ENCODE results near the gene MRPL57.
"Not testable (repeated sequence)": the region's sequence is repeated elsewhere in the genome, so short reads cannot be mapped to it uniquely, and the experiment has no call there.

MRPL57 gene

GRCh38 chr13:21202767-21203531 lies 26.5 kb downstream of the MRPL57 start:
- no peak for TF ChIP-seq CTCF (conservative IDR thresholded peaks at IDR 0.05; ENCODE audit: low read depth, low read length)
- peak; percentile 14 for DNase-seq (ENCODE audit: low read depth)
- no peak overlapping the region for H3K4me3 ChIP-seq (ENCODE audit: low read depth, low read length)

DNA sequence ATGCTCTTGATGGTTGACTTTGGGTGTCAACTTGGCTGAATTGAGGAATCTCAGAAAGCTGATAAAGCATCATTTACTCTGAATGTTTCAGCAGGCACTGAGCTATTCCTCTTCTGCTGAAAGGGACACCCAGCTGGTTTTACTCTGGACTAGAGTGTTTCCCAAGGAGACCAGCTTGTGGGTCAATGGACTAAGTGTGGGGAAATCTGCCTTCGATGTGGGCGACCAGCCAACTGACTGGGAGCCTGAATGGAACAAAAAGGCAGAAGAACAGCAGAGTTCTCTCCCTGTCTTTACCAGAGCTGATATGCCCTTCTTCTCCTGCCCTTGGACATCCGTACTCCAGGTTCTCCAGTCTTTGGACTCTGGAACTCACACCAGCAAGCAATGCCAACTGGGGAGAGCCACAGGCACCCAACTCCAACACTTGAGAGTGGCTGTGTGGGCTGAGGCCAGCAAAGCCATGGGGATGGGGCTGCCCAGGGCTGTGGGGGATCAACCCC lies 32.2 kb downstream of the MRPL57 start:
- DNase-seq (ENCODE audit: low read depth), result peak; percentile 14
- H3K4me3 ChIP-seq (ENCODE audit: low read depth, low read length), result no peak overlapping the region
- TF ChIP-seq CTCF (conservative IDR thresholded peaks at IDR 0.05; ENCODE audit: low read depth, low read length), result no peak

- H3K4me3 ChIP-seq (ENCODE audit: low read depth, low read length), result no peak overlapping the region
- TF ChIP-seq CTCF (conservative IDR thresholded peaks at IDR 0.05; ENCODE audit: low read depth, low read length), result no peak
- DNase-seq (ENCODE audit: low read depth), result no peak
Observed at GRCh38 chr13:21212138-21212775, 35.8 kb downstream of the MRPL57 start.

- DNase-seq (ENCODE audit: low read depth), result not testable (repeated sequence)
Observed at GRCh38 chr13:21215419-21215818, 39.0 kb downstream of the MRPL57 start.

GRCh38 chr13:21216332-21216731 lies 39.9 kb downstream of the MRPL57 start:
- peak overlapping the region; percentile 17 for H3K4me3 ChIP-seq (ENCODE audit: low read depth, low read length)
- no peak for TF ChIP-seq CTCF (conservative IDR thresholded peaks at IDR 0.05; ENCODE audit: low read depth, low read length)
- DNase-seq (ENCODE audit: low read depth), result no peak

More at GRCh38 chr13:21215419-21215818, 39.0 kb downstream of the MRPL57 start:
- H3K4me3 ChIP-seq (ENCODE audit: low read depth, low read length), result not testable (repeated sequence)

DNA sequence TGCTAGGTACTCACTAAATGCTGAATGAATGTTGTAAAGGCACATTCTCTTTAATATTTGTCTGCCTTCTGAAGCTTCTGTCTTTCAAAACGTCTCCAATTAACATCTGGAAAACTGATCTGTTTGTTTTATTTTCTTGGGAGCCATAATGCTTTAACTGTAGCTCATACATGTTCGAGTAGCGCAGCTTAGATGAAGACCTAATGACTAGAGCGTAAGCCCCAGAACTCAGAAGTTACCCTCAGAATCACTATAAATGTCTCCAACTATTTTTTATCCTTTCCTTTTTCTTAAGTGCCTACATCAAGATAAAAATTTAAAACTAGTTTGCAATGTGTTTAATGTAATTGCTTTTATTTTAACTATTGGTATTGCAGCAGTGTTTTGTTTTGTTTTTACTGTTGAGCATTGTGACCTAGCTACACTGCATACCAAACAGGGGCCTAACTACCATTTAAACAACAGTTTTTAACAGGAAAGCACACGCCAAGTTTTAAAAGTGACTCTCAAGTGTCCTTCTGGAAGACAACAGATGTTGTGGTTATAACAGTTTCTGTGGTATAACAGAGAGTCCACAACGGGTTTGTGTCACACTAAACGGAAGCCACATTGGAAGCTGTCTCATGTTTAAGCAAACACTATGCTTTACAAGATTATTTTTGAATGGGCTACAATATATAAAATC lies 42.0 kb downstream of the MRPL57 start:
- no peak for DNase-seq (ENCODE audit: low read depth)
- TF ChIP-seq CTCF (conservative IDR thresholded peaks at IDR 0.05; ENCODE audit: low read depth, low read length), result no peak

GRCh38 chr13:21219036-21219381 lies 42.6 kb downstream of the MRPL57 start:
- DNase-seq (ENCODE audit: low read depth), result no peak
- H3K4me3 ChIP-seq (ENCODE audit: low read depth, low read length), result no peak overlapping the region
- no peak for TF ChIP-seq CTCF (conservative IDR thresholded peaks at IDR 0.05; ENCODE audit: low read depth, low read length)

More for the DNA sequence above, 42.0 kb downstream of the MRPL57 start:
- H3K4me3 ChIP-seq (ENCODE audit: low read depth, low read length), result no peak overlapping the region

- not testable (repeated sequence) for H3K4me3 ChIP-seq (ENCODE audit: low read depth, low read length); DNase-seq (ENCODE audit: low read depth)
Observed at GRCh38 chr13:21219716-21220115, 43.3 kb downstream of the MRPL57 start.
